Subcutaneous abdominal adipose tissue (tissue), 5 donors: ENCODE measurements around the gene PVRIG.
"Not testable (repeated sequence)": the region's sequence is repeated elsewhere in the genome, so short reads cannot be mapped to it uniquely, and the experiment has no call there.

ENCODE experiments used
- H3K27ac ChIP-seq: one replicate; pipeline ENCODE4 v1.7.0; 2013; ENCODE audit warnings: low read depth, mild to moderate bottlenecking, inconsistent platforms, low read length, moderate library complexity
- H3K27me3 ChIP-seq, 5 donors: one replicate each; pipeline ENCODE4 v1.7.0; 2013; ENCODE audit warnings: low read length in 5 of 5, inconsistent platforms in 1 of 5; ENCODE audit not compliant: control insufficient read depth in 5 of 5, insufficient read depth in 4 of 5
- H3K36me3 ChIP-seq, 5 donors: one replicate each; pipeline ENCODE4 v1.7.0; 2013; ENCODE audit warnings: low read length in 5 of 5; ENCODE audit not compliant: control insufficient read depth in 5 of 5, insufficient read depth in 5 of 5
- H3K4me1 ChIP-seq, 5 donors: one replicate each; pipeline ENCODE4 v1.7.0; 2013; ENCODE audit warnings: low read length in 5 of 5, mild to moderate bottlenecking in 3 of 5, moderate library complexity in 1 of 5; ENCODE audit not compliant: control insufficient read depth in 5 of 5, insufficient read depth in 5 of 5
- H3K4me3 ChIP-seq, 5 donors: one replicate each; pipeline ENCODE4 v1.7.0; 2013; ENCODE audit warnings: low read length in 5 of 5, low read depth in 1 of 5
- H3K9ac ChIP-seq, 5 donors: one replicate each; pipeline ENCODE4 v1.7.0; 2013; ENCODE audit warnings: low read length in 5 of 5, mild to moderate bottlenecking in 4 of 5, moderate library complexity in 3 of 5
- H3K9me3 ChIP-seq, 5 donors: one replicate each; pipeline ENCODE4 v1.7.0; 2013; ENCODE audit warnings: low read length in 5 of 5; ENCODE audit not compliant: control insufficient read depth in 5 of 5
- donor health status: healthy.
- donor health status: healthy.
- donor health status: healthy.
- donor health status: healthy.
- donor health status: healthy.

Gene PVRIG

DNA sequence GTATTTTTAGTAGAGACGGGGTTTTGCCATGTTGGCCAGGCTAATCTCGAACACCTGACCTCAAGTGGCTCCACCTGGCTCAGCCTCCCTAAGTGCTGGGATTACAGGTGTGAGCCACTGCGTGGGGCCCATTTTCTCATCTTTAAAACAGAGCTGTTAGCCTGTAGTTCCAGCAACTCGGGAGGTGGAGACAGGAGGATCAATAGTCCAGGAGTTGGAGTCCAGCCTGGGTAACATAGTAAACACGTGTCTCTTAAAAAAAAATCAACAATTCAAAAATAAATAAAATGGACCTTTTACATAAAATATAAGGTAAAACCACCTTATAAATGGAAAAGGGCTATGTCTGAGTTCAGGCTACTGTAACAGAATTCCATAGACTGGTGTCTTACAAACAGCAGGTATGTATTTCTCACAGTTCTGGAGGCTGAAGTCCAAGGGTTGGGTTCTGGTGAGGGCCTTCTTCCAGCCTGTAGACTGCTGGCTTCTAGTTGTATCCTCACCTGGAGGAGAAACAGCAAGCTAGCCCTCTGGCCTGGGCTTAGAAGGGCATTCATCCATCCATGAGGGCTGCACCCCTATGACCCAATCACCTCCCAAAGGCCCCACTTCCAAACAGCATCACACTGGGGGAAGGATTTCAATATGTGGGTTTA, 7.0 kb upstream of the PVRIG start:
- no peaks in the 10 kb centered on the region for H3K27me3 ChIP-seq
- peaks cover 0 to 7% (median 3%) of the 10 kb centered on the region in 5 donors for H3K4me1 ChIP-seq
- H3K9ac ChIP-seq = no peak overlapping the region
- no peak overlapping the region for H3K4me3 ChIP-seq
- no peak overlapping the region for H3K27ac ChIP-seq
- no peaks in the 10 kb centered on the region for H3K36me3 ChIP-seq
- H3K9me3 ChIP-seq = no peaks in the 10 kb centered on the region

- Histone ChIP-seq H3K9ac (no peak overlapping the region), H3K4me1 (peaks cover 0 to 7% (median 3%) of the 10 kb centered on the region in 5 donors), H3K27ac (no peak overlapping the region), H3K4me3 (no peak overlapping the region), H3K9me3 (no peaks in the 10 kb centered on the region), H3K36me3 (no peaks in the 10 kb centered on the region), H3K27me3 (no peaks in the 10 kb centered on the region)
These were observed 6.1 kb upstream of the PVRIG start for GRCh38 chr7:100213672-100214071.

DNA sequence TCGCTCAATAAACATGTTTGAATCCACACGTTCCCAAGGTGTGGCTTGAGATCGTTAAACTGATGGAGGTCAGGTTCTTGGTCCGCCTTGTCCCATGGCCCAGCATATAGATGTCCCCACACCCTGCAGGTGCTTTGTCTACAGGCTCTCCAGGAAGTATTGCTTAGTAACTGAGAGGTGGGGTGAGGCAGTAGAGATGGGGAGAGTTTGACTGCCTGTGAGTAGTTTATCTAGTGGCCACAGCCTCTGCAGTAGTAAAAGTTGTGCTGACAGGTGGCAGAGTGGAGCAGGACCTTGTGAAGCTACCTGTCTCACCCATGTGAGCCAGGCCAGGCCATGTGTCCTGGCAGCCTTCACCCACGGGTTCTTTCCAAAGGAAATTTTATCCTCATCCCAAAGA, 5.4 kb upstream of the PVRIG start:
- H3K9ac ChIP-seq, H3K27ac ChIP-seq, H3K36me3 ChIP-seq, H3K27me3 ChIP-seq, H3K4me1 ChIP-seq, H3K4me3 ChIP-seq, H3K9me3 ChIP-seq: not testable (repeated sequence)

DNA sequence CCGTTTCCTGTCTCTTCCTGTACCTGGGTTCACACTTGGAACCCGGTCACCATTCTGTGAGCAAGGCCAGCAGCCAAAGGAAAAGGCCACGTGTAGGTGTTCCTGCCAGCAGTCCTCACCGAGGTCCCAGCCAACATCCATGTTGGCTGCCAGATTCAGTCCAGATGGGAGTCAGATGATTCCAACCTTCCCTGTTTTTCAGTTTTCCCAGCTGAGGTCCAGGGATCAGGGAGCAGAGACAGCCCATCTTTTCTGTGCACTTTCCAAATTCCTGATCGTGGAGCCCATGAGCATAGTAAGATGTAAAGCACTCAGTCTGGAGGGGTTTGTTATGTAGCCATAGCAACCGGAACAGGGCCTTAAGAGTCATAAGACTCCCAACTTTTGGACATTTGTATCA, 3.9 kb upstream of the PVRIG start:
- no peaks in the 10 kb centered on the region for H3K9me3 ChIP-seq
- no peak overlapping the region for H3K4me3 ChIP-seq
- H3K27me3 ChIP-seq = no peaks in the 10 kb centered on the region
- H3K27ac ChIP-seq = no peak overlapping the region
- H3K9ac ChIP-seq = no peak overlapping the region
- peaks cover 0 to 7% (median 3%) of the 10 kb centered on the region in 5 donors for H3K4me1 ChIP-seq
- H3K36me3 ChIP-seq = peaks cover 0 to 10% (median 2%) of the 10 kb centered on the region in 5 donors

DNA sequence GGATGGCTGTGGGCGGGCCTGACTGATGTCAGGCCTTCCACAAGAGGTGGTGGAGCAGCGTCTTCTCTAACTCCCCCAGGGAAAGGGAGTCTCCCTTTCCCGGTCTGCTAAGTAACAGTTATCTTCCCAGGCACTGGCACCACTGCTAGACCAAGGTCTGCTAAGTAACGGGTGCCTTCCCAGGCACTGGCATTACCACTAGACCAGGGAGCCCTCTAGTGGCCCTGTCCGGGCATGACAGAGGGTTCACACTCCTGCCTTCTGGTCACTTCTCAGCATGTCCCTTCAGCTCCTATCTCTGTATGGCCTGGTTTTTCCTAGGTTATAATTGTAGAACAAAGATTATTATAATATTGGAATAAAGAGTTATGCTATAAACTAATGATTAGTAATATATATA, 1.8 kb upstream of the PVRIG start:
- H3K27me3 ChIP-seq, H3K9ac ChIP-seq, H3K4me3 ChIP-seq, H3K27ac ChIP-seq, H3K4me1 ChIP-seq, H3K9me3 ChIP-seq: not testable (repeated sequence)
- peaks cover 0 to 30% (median 14%) of the 10 kb centered on the region in 5 donors for H3K36me3 ChIP-seq

DNA sequence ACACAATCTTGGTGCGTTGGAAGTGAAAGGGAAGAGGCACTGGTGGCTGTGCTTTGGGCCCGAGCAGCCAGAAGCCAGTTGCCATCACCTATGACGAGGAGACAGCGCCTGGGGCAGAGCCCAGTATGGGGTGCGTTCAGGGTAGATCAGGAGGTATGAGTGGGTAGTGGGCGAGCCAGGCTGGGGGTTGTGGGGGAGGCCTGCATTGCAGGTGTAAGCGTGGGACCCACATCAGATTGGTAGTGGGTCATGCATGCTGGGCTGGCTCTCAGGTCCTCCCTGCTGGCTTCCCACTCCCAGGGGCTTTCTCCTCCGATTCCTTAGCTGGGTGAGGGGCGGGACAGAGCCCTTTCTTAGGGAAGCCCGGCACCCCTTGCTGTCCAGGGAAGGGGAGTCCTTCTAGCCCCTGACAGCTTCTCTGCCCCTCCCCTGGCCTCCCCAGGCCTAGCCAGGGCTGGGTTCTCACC, 445 bp upstream of the PVRIG start:
- Histone ChIP-seq H3K36me3 (peaks cover 0 to 37% (median 14%) of the 10 kb centered on the region in 5 donors), H3K27ac (no peak overlapping the region), H3K27me3 (no peaks in the 10 kb centered on the region), H3K4me1 (peaks cover 0 to 7% (median 0%) of the 10 kb centered on the region in 5 donors), H3K9me3 (no peaks in the 10 kb centered on the region), H3K4me3 (no peak overlapping the region), H3K9ac (no peak overlapping the region)

- Histone ChIP-seq H3K36me3 (peaks cover 0 to 40% (median 14%) of the 10 kb centered on the region in 5 donors), H3K4me1 (peaks cover 0 to 3% (median 0%) of the 10 kb centered on the region in 5 donors), H3K27ac (no peak overlapping the region), H3K9me3 (no peaks in the 10 kb centered on the region), H3K27me3 (no peaks in the 10 kb centered on the region), H3K4me3 (no peak overlapping the region), H3K9ac (peak overlapping the region in 1 of 5 donors; percentile 39)
These were observed 959 bp downstream of the PVRIG start for GRCh38 chr7:100220586-100221230.

DNA sequence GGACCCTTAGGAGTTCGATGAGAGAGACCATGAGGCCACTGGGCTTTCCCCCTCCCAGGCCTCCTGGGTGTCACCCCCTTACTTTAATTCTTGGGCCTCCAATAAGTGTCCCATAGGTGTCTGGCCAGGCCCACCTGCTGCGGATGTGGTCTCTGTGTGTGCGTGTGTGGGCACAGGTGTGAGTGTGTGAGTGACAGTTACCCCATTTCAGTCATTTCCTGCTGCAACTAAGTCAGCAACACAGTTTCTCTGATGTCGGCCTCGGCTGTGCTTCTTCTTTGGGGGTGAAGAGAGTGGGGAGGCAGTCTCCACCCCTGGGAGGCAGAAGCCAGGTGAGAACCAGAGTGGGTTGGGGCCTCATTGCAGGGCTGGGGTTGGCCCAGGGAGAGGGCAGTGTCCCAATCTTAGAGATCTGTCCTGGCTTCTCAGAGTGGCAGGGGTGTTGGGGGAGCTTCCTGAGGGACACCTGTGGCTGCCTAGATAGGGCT, 1.5 kb downstream of the PVRIG start:
- no peak overlapping the region for H3K27ac ChIP-seq
- H3K4me3 ChIP-seq = no peak overlapping the region
- no peak overlapping the region for H3K9ac ChIP-seq
- H3K9me3 ChIP-seq = no peaks in the 10 kb centered on the region
- H3K4me1 ChIP-seq = no peaks in the 10 kb centered on the region
- H3K36me3 ChIP-seq = peaks cover 0 to 44% (median 14%) of the 10 kb centered on the region in 5 donors
- no peaks in the 10 kb centered on the region for H3K27me3 ChIP-seq

DNA sequence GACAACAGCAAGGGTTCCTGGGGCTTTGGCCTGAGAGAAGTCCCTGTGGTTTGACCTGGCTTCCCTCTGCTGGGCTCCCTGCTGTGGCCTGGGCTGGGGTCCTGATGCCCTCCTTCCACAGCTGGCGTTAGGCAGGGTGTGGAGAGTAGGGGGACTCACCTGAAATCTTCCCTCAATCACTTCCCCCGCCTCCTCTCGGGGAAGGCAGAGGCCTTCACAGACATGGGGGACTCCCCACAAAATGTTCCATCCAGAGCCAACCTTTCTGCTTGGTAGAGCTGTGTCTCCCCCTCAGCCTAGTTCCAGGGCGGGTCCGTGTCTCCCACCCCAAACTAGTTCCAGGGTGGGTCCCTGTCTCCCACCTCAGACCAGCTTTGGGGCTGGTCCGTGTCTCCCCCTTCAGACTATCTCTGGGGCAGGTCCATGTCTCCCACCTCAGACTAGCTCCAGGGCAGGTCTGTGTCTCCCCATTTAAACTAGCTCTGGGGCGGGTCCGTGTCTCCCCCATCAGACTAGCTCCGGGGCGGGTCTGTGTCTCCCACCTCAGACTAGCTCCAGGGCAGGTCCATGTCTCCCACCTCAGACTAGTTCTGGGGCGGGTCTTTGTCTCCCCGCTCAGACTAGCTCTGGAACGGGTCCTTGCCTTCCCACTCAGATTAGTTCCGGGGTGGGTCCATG, 2.2 kb downstream of the PVRIG start:
- Histone ChIP-seq H3K4me1 (no peaks in the 10 kb centered on the region), H3K9me3 (no peaks in the 10 kb centered on the region), H3K4me3 (no peak overlapping the region), H3K27me3 (no peaks in the 10 kb centered on the region), H3K27ac (no peak overlapping the region), H3K9ac (no peak overlapping the region), H3K36me3 (peaks cover 0 to 44% (median 14%) of the 10 kb centered on the region in 5 donors)
